ENCODE data around the gene ASTN2.

The ASTN2 gene

GRCh38 chr9:116539549-116539948 is 875.3 kb downstream of the ASTN2 start:
- H3K4me3 ChIP-seq (ENCODE audit: low read depth, low read length): no peak overlapping the region

GRCh38 chr9:116525611-116526010 is 889.2 kb downstream of the ASTN2 start:
- TF ChIP-seq CTCF (IDR thresholded peaks at IDR 0.05; ENCODE audit: low read depth, low read length): no peak
- no peak overlapping the region for H3K4me3 ChIP-seq (ENCODE audit: low read depth, low read length)

More at GRCh38 chr9:116539549-116539948, 875.3 kb downstream of the ASTN2 start:
- no peak for TF ChIP-seq CTCF (IDR thresholded peaks at IDR 0.05; ENCODE audit: low read depth, low read length)

- TF ChIP-seq CTCF (IDR thresholded peaks at IDR 0.05; ENCODE audit: low read depth, low read length): no peak
- H3K4me3 ChIP-seq (ENCODE audit: low read depth, low read length): no peak overlapping the region
These were observed 889.9 kb downstream of the ASTN2 start for GRCh38 chr9:116524778-116525470.

- no peak overlapping the region for H3K4me3 ChIP-seq (ENCODE audit: low read depth, low read length)
- no peak for TF ChIP-seq CTCF (IDR thresholded peaks at IDR 0.05; ENCODE audit: low read depth, low read length)
These were observed 894.6 kb downstream of the ASTN2 start for GRCh38 chr9:116520218-116520617.

- TF ChIP-seq CTCF (IDR thresholded peaks at IDR 0.05; ENCODE audit: low read depth, low read length): no peak
- H3K4me3 ChIP-seq (ENCODE audit: low read depth, low read length): no peak overlapping the region
These were observed 898.4 kb downstream of the ASTN2 start for GRCh38 chr9:116516456-116516855.

- TF ChIP-seq CTCF (IDR thresholded peaks at IDR 0.05; ENCODE audit: low read depth, low read length): no peak
- H3K4me3 ChIP-seq (ENCODE audit: low read depth, low read length): no peak overlapping the region
These were observed 899.3 kb downstream of the ASTN2 start for GRCh38 chr9:116515541-116515940.

GRCh38 chr9:116506685-116507084 is 908.2 kb downstream of the ASTN2 start:
- H3K4me3 ChIP-seq (ENCODE audit: low read depth, low read length): no peak overlapping the region
- TF ChIP-seq CTCF (IDR thresholded peaks at IDR 0.05; ENCODE audit: low read depth, low read length): no peak
